CD4-positive, CD25-positive, alpha-beta regulatory T cell (primary cell): ENCODE measurements around the gene B3GLCT. TPM values are rescaled to one million over a fixed set of nuclear protein-coding genes. Genes with fewer than 3 reads are reported as not detected.
"Not testable (repeated sequence)": the region's sequence is repeated elsewhere in the genome, so short reads cannot be mapped to it uniquely, and the experiment has no call there.

Experiments
- ATAC-seq, 2 donors: fragments of 150-1000 bp; cut with Tn5 transposase; one replicate each; pipeline ENCODE4 v1.10.0; 2021; ENCODE audit warnings: low read depth in 2 of 2, moderate number of reproducible peaks in 2 of 2, moderate library complexity in 1 of 2
- DNase-seq, 3 donors: peaks; one replicate each; pipeline versions ENCODE4 v3.0.0 to v3.0.0-alpha.2; 2012 to 2022; ENCODE audit warnings: mixed read lengths in 1 of 3
- H3K27ac ChIP-seq: one replicate; pipeline ENCODE4 v1.7.0; 2013; ENCODE audit warnings: mild to moderate bottlenecking, low read length; ENCODE audit not compliant: insufficient read depth, poor library complexity, severe bottlenecking
- H3K27me3 ChIP-seq: one replicate; pipeline ENCODE4 v1.7.0; 2013; ENCODE audit warnings: low read length; ENCODE audit not compliant: control insufficient read depth, insufficient read depth
- H3K36me3 ChIP-seq: one replicate; pipeline ENCODE4 v1.7.0; 2013; ENCODE audit warnings: mild to moderate bottlenecking, low read length, moderate library complexity; ENCODE audit not compliant: control insufficient read depth, insufficient read depth
- H3K4me1 ChIP-seq: 2 replicates; pipeline ENCODE4 v1.7.0; 2013; ENCODE audit warnings: mild to moderate bottlenecking, low read length; ENCODE audit not compliant: insufficient read depth, control insufficient read depth, poor library complexity, severe bottlenecking
- H3K4me3 ChIP-seq: one replicate; pipeline ENCODE4 v1.7.0; 2013; ENCODE audit warnings: low read depth, mild to moderate bottlenecking, low read length, moderate library complexity
- H3K9me3 ChIP-seq, 2 experiments: 1 replicate in 1 of 2; 2 replicates in 1 of 2; pipeline ENCODE4 v1.7.0; 2013; ENCODE audit warnings: low read length in 2 of 2, mild to moderate bottlenecking in 1 of 2, moderate library complexity in 1 of 2; ENCODE audit not compliant: control insufficient read depth in 2 of 2
- H3K27ac Mint-ChIP-seq, 3 donors: one replicate each; pipeline ENCODE4 v1.8.0; 2020 to 2022; ENCODE audit warnings: mild to moderate bottlenecking in 3 of 3, mixed read lengths in 3 of 3, moderate library complexity in 2 of 3
- H3K27me3 Mint-ChIP-seq: one replicate; pipeline ENCODE4 v1.8.0; 2022; ENCODE audit warnings: mild to moderate bottlenecking, mixed read lengths
- H3K36me3 Mint-ChIP-seq: one replicate; pipeline ENCODE4 v1.8.0; 2020; ENCODE audit warnings: mixed read lengths
- H3K4me1 Mint-ChIP-seq, 4 donors: one replicate each; pipeline ENCODE4 v1.8.0; 2020 to 2022; ENCODE audit warnings: mixed read lengths in 4 of 4, mild to moderate bottlenecking in 1 of 4
- H3K4me3 Mint-ChIP-seq, 4 donors: one replicate each; pipeline ENCODE4 v1.8.0; 2020 to 2022; ENCODE audit warnings: mild to moderate bottlenecking in 4 of 4, mixed read lengths in 4 of 4, moderate library complexity in 3 of 4
- H3K9me3 Mint-ChIP-seq, 7 donors: one replicate each; pipeline ENCODE4 v1.8.0; 2020 to 2022; ENCODE audit warnings: mixed read lengths in 7 of 7, mild to moderate bottlenecking in 3 of 7, moderate library complexity in 2 of 7
- polyA plus RNA-seq, 4 donors: library from polyadenylated mRNA; unstranded; fragments of 300-500 nt; fragmentation: Illumina TruSeq; gene quantifications; one replicate each; pipeline ENCODE4 v1.2.3, GENCODE V29; 2021
- total RNA-seq: library from RNA; stranded (reverse); gene quantifications from one replicate; pipeline ENCODE4 v1.2.3, GENCODE V29; 2022

B3GLCT gene
- total and polyA plus RNA-seq, 5 donors from 2014 or later, result 3.4 to 5.6 (median 3.5) TPM

DNA sequence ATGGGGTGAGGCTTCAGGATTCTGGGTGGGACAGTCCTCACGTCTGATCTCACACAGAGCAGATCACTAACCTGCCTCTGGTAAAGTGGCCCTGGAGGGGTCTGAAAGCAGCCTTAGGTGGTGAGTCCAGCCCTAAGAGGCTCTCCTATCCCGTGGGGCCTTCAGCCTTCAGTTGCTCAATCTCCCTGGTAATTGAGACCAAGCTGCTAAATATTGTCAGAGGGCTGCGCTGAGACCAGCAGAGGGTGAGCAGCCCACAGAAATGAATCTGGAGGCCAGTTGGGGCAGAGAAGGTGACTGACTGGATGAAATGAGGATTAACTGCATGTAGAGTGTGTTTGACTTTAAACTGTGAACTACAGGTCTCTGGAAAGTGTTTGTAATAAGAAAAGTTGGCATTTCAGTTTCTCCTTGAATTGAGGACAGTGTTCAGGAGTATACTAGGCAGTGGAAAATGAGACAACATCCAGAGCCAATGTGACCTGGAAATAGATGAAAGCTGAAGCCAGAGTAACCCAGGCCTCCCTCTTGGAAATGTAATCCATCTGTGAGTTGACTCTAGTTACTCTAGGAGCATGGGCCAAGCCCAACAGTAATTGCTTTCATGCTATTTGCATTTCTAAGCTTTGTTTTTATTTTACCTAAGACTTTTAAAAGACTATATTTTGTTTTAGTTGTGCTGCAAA lies 23.8 kb upstream of the B3GLCT start:
- Mint-ChIP-seq H3K9me3 (peaks cover 0 to 2% (median 0%) of the 10 kb centered on the region in 7 donors), H3K27me3 (peaks cover 21% of the 10 kb centered on the region), H3K27ac (no peak overlapping the region), H3K36me3 (no peaks in the 10 kb centered on the region), H3K4me1 (peaks cover 0 to 5% (median 2%) of the 10 kb centered on the region in 4 donors), H3K4me3 (no peak overlapping the region)
- no peak overlapping the region for H3K4me3 ChIP-seq
- H3K9me3 ChIP-seq, result no peaks in the 10 kb centered on the region
- H3K4me1 ChIP-seq, result no peaks in the 10 kb centered on the region
- ATAC-seq, result no peak
- no peaks in the 10 kb centered on the region for H3K36me3 ChIP-seq
- peaks cover 14% of the 10 kb centered on the region for H3K27me3 ChIP-seq
- no peak overlapping the region for H3K27ac ChIP-seq
- DNase-seq, result no peak

DNA sequence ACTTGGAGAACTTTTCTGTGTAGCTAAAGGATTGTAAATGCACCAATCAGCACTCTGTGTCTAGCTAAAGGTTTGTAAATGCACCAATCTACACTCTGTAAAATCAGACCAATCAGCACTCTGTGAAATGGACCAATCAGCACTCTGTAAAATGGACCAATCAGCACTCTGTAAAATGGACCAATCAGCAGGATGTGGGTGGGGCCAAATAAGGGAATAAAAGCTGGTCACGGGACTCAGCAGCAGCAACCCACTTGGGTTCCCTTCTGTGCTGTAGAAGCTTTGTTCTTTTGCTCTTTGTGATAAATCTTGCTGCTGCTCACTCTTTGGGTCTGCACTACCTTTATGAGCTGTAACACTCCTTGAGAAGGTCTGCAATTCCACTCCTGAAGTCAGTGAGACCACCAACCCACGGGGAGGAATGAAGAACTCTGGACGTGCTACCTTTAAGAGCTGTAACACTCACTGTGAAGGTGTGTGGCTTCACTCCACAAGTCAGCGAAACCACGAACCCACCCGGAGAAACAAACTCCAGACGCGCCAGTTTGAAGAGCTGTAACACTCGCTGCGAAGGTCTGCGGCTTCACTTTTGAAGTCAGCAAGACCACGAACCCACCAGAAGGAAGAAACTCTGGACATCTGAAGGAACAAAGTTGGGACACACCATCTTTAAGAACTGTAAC lies 21.8 kb upstream of the B3GLCT start:
- not testable (repeated sequence) for H3K4me3 ChIP-seq, H3K27me3 ChIP-seq, H3K9me3 ChIP-seq, H3K9me3 Mint-ChIP-seq, H3K27ac ChIP-seq, H3K4me1 Mint-ChIP-seq, H3K4me1 ChIP-seq, H3K36me3 ChIP-seq, DNase-seq, ATAC-seq, H3K36me3 Mint-ChIP-seq
- Mint-ChIP-seq H3K4me3 (peak overlapping the region in 2 of 4 donors; percentile 47 to 59), H3K27me3 (peaks cover 21% of the 10 kb centered on the region), H3K27ac (peak overlapping the region in 1 of 3 donors; percentile 15)

DNA sequence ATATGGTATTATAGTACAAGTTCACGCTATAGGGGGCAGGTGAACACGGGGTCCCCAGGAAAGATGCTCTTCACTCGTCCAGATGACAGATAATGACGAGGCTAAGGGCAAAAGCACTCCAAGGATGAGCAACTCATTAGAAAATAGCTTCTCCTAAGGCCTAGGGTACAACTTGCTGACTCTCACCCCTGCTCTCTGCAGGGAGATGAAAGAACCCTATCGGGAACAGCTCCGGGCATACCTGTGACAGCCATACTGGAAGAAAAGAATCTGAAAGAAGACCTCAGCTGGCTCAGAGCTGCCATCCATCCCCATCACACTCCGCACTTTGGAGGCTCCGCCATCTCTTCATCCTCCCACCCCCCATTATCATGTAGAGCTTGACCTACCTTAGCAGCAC lies 20.5 kb upstream of the B3GLCT start:
- ATAC-seq (no peak), DNase-seq (no peak)
- Histone ChIP-seq H3K27me3 (no peaks in the 10 kb centered on the region), H3K4me3 (no peak overlapping the region), H3K4me1 (no peaks in the 10 kb centered on the region), H3K27ac (no peak overlapping the region), H3K36me3 (no peaks in the 10 kb centered on the region), H3K9me3 (no peaks in the 10 kb centered on the region)
- Mint-ChIP-seq H3K4me1 (peaks cover 0 to 5% (median 2%) of the 10 kb centered on the region in 4 donors), H3K36me3 (no peaks in the 10 kb centered on the region), H3K27ac (peak overlapping the region in 2 of 3 donors; percentile 20 to 47), H3K9me3 (peaks cover 0 to 2% (median 0%) of the 10 kb centered on the region in 7 donors), H3K27me3 (peaks cover 16% of the 10 kb centered on the region), H3K4me3 (no peak overlapping the region)

DNA sequence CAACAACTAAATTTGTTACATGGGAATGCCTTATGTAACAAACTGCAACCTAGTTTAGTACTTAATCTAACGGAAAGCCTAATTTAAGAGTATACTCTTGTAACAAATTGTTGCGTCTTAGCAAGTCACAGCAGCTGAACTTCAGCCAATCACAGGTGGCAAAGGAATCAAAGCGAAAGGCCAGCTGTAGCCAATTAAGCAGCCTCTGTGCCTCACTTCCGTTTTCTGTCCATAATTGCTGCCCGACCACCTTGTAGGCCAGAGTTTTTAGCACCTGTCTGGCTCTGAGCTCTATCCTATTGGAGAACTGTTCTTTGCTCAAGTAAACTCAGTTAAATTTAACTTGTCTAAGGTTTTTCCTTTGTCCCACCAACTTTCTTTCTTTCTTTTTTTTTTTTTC lies 20.0 kb upstream of the B3GLCT start:
- H3K4me1 ChIP-seq, result no peaks in the 10 kb centered on the region
- H3K36me3 ChIP-seq, result no peaks in the 10 kb centered on the region
- H3K27ac ChIP-seq, result no peak overlapping the region
- peaks cover 0 to 2% (median 0%) of the 10 kb centered on the region in 7 donors for H3K9me3 Mint-ChIP-seq
- H3K27ac Mint-ChIP-seq, result peak overlapping the region in 1 of 3 donors; percentile 47
- no peaks in the 10 kb centered on the region for H3K27me3 ChIP-seq
- peaks cover 11% of the 10 kb centered on the region for H3K27me3 Mint-ChIP-seq
- H3K4me1 Mint-ChIP-seq, result peaks cover 0 to 5% (median 2%) of the 10 kb centered on the region in 4 donors
- H3K9me3 ChIP-seq, result no peaks in the 10 kb centered on the region
- no peak overlapping the region for H3K4me3 ChIP-seq
- H3K4me3 Mint-ChIP-seq, result no peak overlapping the region
- DNase-seq, result no peak
- H3K36me3 Mint-ChIP-seq, result no peaks in the 10 kb centered on the region
- no peak for ATAC-seq

DNA sequence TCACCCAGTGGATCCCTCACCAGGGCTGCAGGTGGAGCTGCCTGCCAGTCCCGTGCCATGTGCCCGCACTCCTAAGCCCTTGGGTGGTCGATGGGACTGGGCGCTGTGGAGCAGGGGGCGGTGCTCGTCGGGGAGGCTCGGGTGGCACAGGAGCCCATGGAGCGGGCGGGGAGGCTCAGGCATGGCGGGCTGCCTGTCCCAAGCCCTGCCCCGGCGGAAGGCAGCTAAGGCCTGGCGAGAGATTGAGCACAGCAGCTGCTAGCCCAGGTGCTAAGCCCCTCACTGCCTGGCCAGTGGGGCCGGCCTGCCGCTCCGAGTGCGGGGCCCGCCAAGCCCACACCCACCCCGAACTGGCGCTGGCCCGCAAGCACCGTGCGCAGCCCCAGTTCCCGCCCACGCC lies 16.8 kb upstream of the B3GLCT start:
- Histone ChIP-seq H3K36me3 (no peaks in the 10 kb centered on the region), H3K4me3 (no peak overlapping the region), H3K4me1 (no peaks in the 10 kb centered on the region), H3K9me3 (no peaks in the 10 kb centered on the region), H3K27me3 (no peaks in the 10 kb centered on the region), H3K27ac (no peak overlapping the region)
- Mint-ChIP-seq H3K4me3 (no peak overlapping the region), H3K9me3 (peaks cover 0 to 1% (median 0%) of the 10 kb centered on the region in 7 donors), H3K27ac (no peak overlapping the region), H3K27me3 (peaks cover 10% of the 10 kb centered on the region), H3K4me1 (peaks cover 0 to 4% (median 1%) of the 10 kb centered on the region in 4 donors), H3K36me3 (no peaks in the 10 kb centered on the region)
- ATAC-seq, result no peak
- DNase-seq, result no peak

DNA sequence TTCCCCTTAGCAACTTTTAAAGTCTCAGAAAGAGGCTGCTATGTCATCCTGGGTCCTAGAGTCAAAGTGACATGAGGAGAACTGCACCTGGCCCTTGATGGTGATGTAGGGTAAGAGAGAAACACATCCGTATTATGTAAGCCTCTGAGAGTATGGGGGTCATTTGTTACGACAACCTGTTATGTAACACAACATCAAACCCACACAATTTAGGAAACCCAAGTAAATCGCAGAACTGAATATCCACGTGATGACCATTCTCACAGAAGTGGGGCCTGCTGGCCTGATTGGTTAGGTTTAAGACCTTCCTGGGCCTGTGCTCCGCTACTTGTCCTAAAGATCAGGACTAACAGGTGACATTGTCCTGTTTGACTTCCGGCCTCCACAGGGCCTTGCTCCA lies 15.3 kb upstream of the B3GLCT start:
- no peak overlapping the region for H3K27ac Mint-ChIP-seq
- H3K27me3 Mint-ChIP-seq, result peaks cover 4% of the 10 kb centered on the region
- no peaks in the 10 kb centered on the region for H3K27me3 ChIP-seq
- H3K9me3 ChIP-seq, result no peaks in the 10 kb centered on the region
- DNase-seq, result no peak
- H3K4me1 Mint-ChIP-seq, result no peaks in the 10 kb centered on the region
- no peaks in the 10 kb centered on the region for H3K36me3 ChIP-seq
- H3K4me1 ChIP-seq, result no peaks in the 10 kb centered on the region
- ATAC-seq, result no peak
- H3K4me3 ChIP-seq, result no peak overlapping the region
- no peak overlapping the region for H3K4me3 Mint-ChIP-seq
- no peaks in the 10 kb centered on the region for H3K36me3 Mint-ChIP-seq
- H3K27ac ChIP-seq, result no peak overlapping the region
- H3K9me3 Mint-ChIP-seq, result peaks cover 0 to 1% (median 0%) of the 10 kb centered on the region in 7 donors

DNA sequence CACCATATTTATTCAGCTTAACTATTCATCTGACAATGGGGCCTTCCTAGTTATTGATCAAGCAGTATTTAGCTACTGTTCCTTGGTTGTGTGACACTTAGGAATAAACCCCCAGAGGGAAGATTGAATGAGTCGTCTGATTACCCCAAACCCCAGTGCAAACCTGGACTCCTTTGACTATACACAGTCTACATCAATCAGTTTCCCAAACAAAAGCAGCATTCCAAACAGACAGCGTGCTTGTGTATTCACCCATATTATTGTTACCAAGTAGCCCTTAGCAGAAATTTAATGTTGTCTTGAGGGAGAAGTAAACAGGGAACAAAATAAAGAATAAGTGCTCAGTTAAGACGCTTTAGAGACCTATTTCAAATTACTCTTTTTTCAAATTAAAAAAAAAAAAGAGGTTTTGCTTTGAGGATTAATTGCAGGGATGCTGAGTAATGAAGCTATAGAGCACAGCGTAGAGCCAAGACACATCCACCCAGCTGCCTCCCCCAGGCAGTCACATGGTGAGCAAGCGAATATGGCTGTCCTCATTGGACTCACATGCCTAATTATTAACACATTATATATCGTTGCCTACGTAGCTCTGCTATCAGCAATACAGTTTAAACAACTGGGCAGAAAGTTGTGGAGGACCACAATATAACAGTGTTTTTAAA lies 14.7 kb upstream of the B3GLCT start:
- H3K9me3 Mint-ChIP-seq, result peaks cover 0 to 2% (median 0%) of the 10 kb centered on the region in 7 donors
- no peak overlapping the region for H3K4me3 Mint-ChIP-seq
- Histone ChIP-seq H3K4me1 (no peaks in the 10 kb centered on the region), H3K9me3 (no peaks in the 10 kb centered on the region), H3K36me3 (no peaks in the 10 kb centered on the region), H3K27me3 (no peaks in the 10 kb centered on the region), H3K4me3 (no peak overlapping the region), H3K27ac (no peak overlapping the region)
- no peak for DNase-seq
- H3K4me1 Mint-ChIP-seq, result no peaks in the 10 kb centered on the region
- H3K36me3 Mint-ChIP-seq, result no peaks in the 10 kb centered on the region
- no peak for ATAC-seq
- H3K27me3 Mint-ChIP-seq, result peaks cover 3% of the 10 kb centered on the region
- no peak overlapping the region for H3K27ac Mint-ChIP-seq
